HCT116 (cell line): ENCODE data around the gene MYLK4. TPM values are rescaled to one million over a fixed set of nuclear protein-coding genes. Genes with fewer than 3 reads are reported as not detected.

ENCODE experiments used
- ATAC-seq: fragments of 200-7000 bp; cut with Tn5 transposase; 2 replicates; pipeline ENCODE4 v1.9.1; 2020; ENCODE audit warnings: mild to moderate bottlenecking, moderate library complexity
- BruUV-seq: library from RNA; stranded (reverse); fragments of 400-500 nt; replicated peaks from 2 replicates; lab custom pipeline; 2021; lab: Mats Ljungman, UMichigan
- CTCF ChIA-PET: fragments of 300-600 bp; sonication (Branson Sonifier 250); formaldehyde crosslinking; loops from one replicate; lab custom pipeline; 2021; ENCODE audit warnings: antibody characterized with exemption; lab: Charles Lee
- POLR2A ChIA-PET: fragments of 300-600, 350-600 bp; sonication (Branson Sonifier 250); formaldehyde crosslinking; loops from one replicate; lab custom pipeline; 2021; ENCODE audit warnings: antibody characterized with exemption; lab: Charles Lee
- RAD21 ChIA-PET, 2 experiments: fragments of 300-600 bp; sonication (Branson Sonifier 250); formaldehyde crosslinking; loops; one replicate each; lab custom pipeline; 2023; ENCODE audit warnings: low total read pairs in 2 of 2; ENCODE audit not compliant: uncharacterized antibody in 2 of 2, unreplicated experiment in 2 of 2, low non-redundant PET in 1 of 2; lab: Charles Lee
- DNase-seq: peaks from one replicate; pipeline ENCODE4 v3.0.0-alpha.2; 2010; ENCODE audit warnings: low read depth, low spot score
- H2AFZ ChIP-seq: fragments of 200-600 bp; shearing (Covaris generic), sonication (generic); 2 replicates; pipeline ENCODE4 v1.6.1; 2017; ENCODE audit warnings: low read depth, mixed run types, mixed read lengths, antibody characterized with exemption, low read length; ENCODE audit not compliant: poor library complexity, severe bottlenecking
- H3K27ac ChIP-seq: 2 replicates; pipeline ENCODE4 v1.5.1; 2012; ENCODE audit warnings: low read depth, low read length
- H3K27me3 ChIP-seq: fragments of 200-600 bp; sonication (generic); 2 replicates; pipeline ENCODE4 v1.6.1; 2016; ENCODE audit warnings: mixed run types, low read length, mixed read lengths; ENCODE audit not compliant: insufficient read depth
- H3K36me3 ChIP-seq, 2 experiments: fragments of 200-500 bp in 1 of 2; fragments of 200-600 bp in 1 of 2; sonication (Bioruptor generic) in 1 of 2; sonication (generic) in 1 of 2; 2 replicates each; pipeline versions ENCODE4 v1.5.1 to v1.6.1; 2014 to 2016; ENCODE audit warnings: low read length in 2 of 2, inconsistent platforms in 1 of 2, mixed read lengths in 1 of 2, mixed run types in 1 of 2; ENCODE audit not compliant: insufficient read depth in 2 of 2, control insufficient read depth in 1 of 2
- H3K4me1 ChIP-seq, 2 experiments: fragments of 200-600 bp in 1 of 2; sonication (generic) in 1 of 2; 2 replicates each; pipeline versions ENCODE4 v1.5.1 to v1.6.1; 2012 to 2017; ENCODE audit warnings: low read length in 2 of 2, inconsistent platforms in 1 of 2, mild to moderate bottlenecking in 1 of 2, mixed read lengths in 1 of 2, mixed run types in 1 of 2, moderate library complexity in 1 of 2; ENCODE audit not compliant: insufficient read depth in 2 of 2, control insufficient read depth in 1 of 2
- H3K4me2 ChIP-seq: fragments of 200-600 bp; sonication (generic); 2 replicates; pipeline ENCODE4 v1.6.1; 2017; ENCODE audit warnings: mixed run types, low read length, mixed read lengths
- H3K4me3 ChIP-seq, 2 experiments: fragments of 200-600 bp in 1 of 2; sonication (generic) in 1 of 2; replicated peaks in 1 of 2; 2 replicates each; pipeline ENCODE4 v1.5.1; 2011 to 2016; ENCODE audit warnings: low read length in 2 of 2, control low read depth in 1 of 2, low read depth in 1 of 2, mild to moderate bottlenecking in 1 of 2, mixed read lengths in 1 of 2, mixed run types in 1 of 2
- H3K79me2 ChIP-seq: fragments of 200-600 bp; sonication (generic); 2 replicates; pipeline ENCODE4 v1.6.1; 2017; ENCODE audit warnings: mild to moderate bottlenecking, mixed run types, low read length, moderate library complexity, mixed read lengths; ENCODE audit not compliant: insufficient read depth
- H3K9ac ChIP-seq: fragments of 200-600 bp; sonication (generic); 2 replicates; pipeline ENCODE4 v1.6.1; 2016; ENCODE audit warnings: low read length, mixed read lengths
- H3K9me2 ChIP-seq: fragments of 200-600 bp; sonication (generic), shearing (Covaris generic); 2 replicates; pipeline ENCODE4 v1.6.1; 2017; ENCODE audit warnings: mixed run types, mild to moderate bottlenecking, moderate library complexity; ENCODE audit not compliant: insufficient read depth
- H3K9me3 ChIP-seq, 2 experiments: fragments of 200-500 bp in 1 of 2; fragments of 200-600 bp in 1 of 2; sonication (Bioruptor generic) in 1 of 2; sonication (generic) in 1 of 2; 2 replicates each; pipeline ENCODE4 v1.6.1; 2014 to 2017; ENCODE audit warnings: low read length in 2 of 2, mixed read lengths in 2 of 2, inconsistent platforms in 1 of 2, low read depth in 1 of 2, mild to moderate bottlenecking in 1 of 2, mixed run types in 1 of 2, moderate library complexity in 1 of 2; ENCODE audit not compliant: control insufficient read depth in 1 of 2, insufficient read depth in 1 of 2
- H4K20me1 ChIP-seq: fragments of 200-600 bp; sonication (generic), shearing (Covaris generic); 2 replicates; pipeline ENCODE4 v1.6.1; 2017; ENCODE audit warnings: mixed run types, mild to moderate bottlenecking, moderate library complexity; ENCODE audit not compliant: insufficient read depth
- ATF3 ChIP-seq: IDR thresholded peaks from 2 replicates; pipeline ENCODE4 v1.6.1; 2012
- CBX3 ChIP-seq: IDR thresholded peaks from 2 replicates; pipeline ENCODE4 v1.6.1; 2012; ENCODE audit warnings: low read depth
- CTCF ChIP-seq, 3 experiments: fragments of 200-600 bp in 1 of 3; sonication (generic) in 1 of 3; IDR thresholded peaks in 2 of 3; conservative IDR thresholded peaks in 1 of 3; 2 replicates each; pipeline ENCODE4 v1.5.1; 2012 to 2017; ENCODE audit warnings: low read depth in 2 of 3, low read length in 2 of 3, antibody characterized with exemption in 1 of 3, borderline replicate concordance in 1 of 3, control low read depth in 1 of 3, mild to moderate bottlenecking in 1 of 3, mixed read lengths in 1 of 3, mixed run types in 1 of 3, moderate library complexity in 1 of 3; ENCODE audit not compliant: insufficient read depth in 1 of 3
- EGR1 ChIP-seq: IDR thresholded peaks from 2 replicates; pipeline ENCODE4 v1.6.1; 2012; ENCODE audit warnings: low read depth
- ELF1 ChIP-seq: IDR thresholded peaks from 2 replicates; pipeline ENCODE4 v1.6.1; 2012; ENCODE audit warnings: low read depth, borderline replicate concordance
- EZH2phosphoT487 ChIP-seq: fragments of 200-600 bp; IDR thresholded peaks from 2 replicates; pipeline ENCODE4 v1.6.1; 2018; ENCODE audit warnings: antibody characterized with exemption, borderline replicate concordance
- FOSL1 ChIP-seq: IDR thresholded peaks from 2 replicates; pipeline ENCODE4 v1.6.1; 2012; ENCODE audit warnings: low read depth
- JUND ChIP-seq: IDR thresholded peaks from 2 replicates; pipeline ENCODE4 v1.6.1; 2012
- MAX ChIP-seq: IDR thresholded peaks from 2 replicates; pipeline ENCODE4 v1.6.1; 2012
- POLR2A ChIP-seq: IDR thresholded peaks from 2 replicates; pipeline ENCODE4 v1.7.0; 2011; ENCODE audit warnings: borderline replicate concordance; ENCODE audit not compliant: insufficient read depth, insufficient read length; ENCODE audit errors: extremely low read depth
- POLR2AphosphoS5 ChIP-seq: IDR thresholded peaks from 2 replicates; pipeline ENCODE4 v1.6.1; 2011; ENCODE audit warnings: mild to moderate bottlenecking, low read depth, low read length, moderate library complexity
- RAD21 ChIP-seq: IDR thresholded peaks from 2 replicates; pipeline ENCODE4 v1.6.1; 2012; ENCODE audit warnings: low read depth, mild to moderate bottlenecking
- SIN3A ChIP-seq: IDR thresholded peaks from 2 replicates; pipeline ENCODE4 v1.6.1; 2012; ENCODE audit warnings: low read depth
- SP1 ChIP-seq: IDR thresholded peaks from 2 replicates; pipeline ENCODE4 v1.6.1; 2012; ENCODE audit warnings: low read depth
- SRF ChIP-seq: IDR thresholded peaks from 2 replicates; pipeline ENCODE4 v1.6.1; 2012; ENCODE audit warnings: low read depth
- TCF7L2 ChIP-seq: IDR thresholded peaks from 2 replicates; pipeline ENCODE4 v1.7.0; 2011; ENCODE audit warnings: borderline replicate concordance, inconsistent platforms; ENCODE audit not compliant: insufficient read depth, insufficient read length; ENCODE audit errors: extremely low read depth
- YY1 ChIP-seq: IDR thresholded peaks from 2 replicates; pipeline ENCODE4 v1.6.1; 2011; ENCODE audit warnings: low read length, low read depth, moderate library complexity, mild to moderate bottlenecking; ENCODE audit not compliant: insufficient replicate concordance; ENCODE audit errors: extremely low read depth
- ZFX ChIP-seq: fragments of 450-650 bp; IDR thresholded peaks from 2 replicates; pipeline ENCODE4 v1.6.1; 2017
- ZNF274 ChIP-seq: fragments of 200-500 bp; sonication (Bioruptor generic); IDR thresholded peaks from 2 replicates; pipeline ENCODE4 v1.6.1; 2014; ENCODE audit warnings: mild to moderate bottlenecking, low read depth, low read length, inconsistent platforms
- intact Hi-C: fragments of 100-400 bp; cut with micrococcal nuclease; formaldehyde crosslinking; loops from 2 replicates; pipeline ENCODE4 v1.10.0; 2022
- total RNA-seq: library from RNA; stranded (reverse); gene quantifications from one replicate; pipeline ENCODE4 v1.2.1, GENCODE V29; 2021; ENCODE audit not compliant: unreplicated experiment
- TF ChIP-seq, protein P1 (sequence below): IDR thresholded peaks from 2 replicates; pipeline ENCODE4 v1.6.1; 2012; ENCODE audit warnings: low read depth

MYLK4 gene
- total RNA-seq, 1 experiment from 2014 or later: 0.27 TPM

DNA sequence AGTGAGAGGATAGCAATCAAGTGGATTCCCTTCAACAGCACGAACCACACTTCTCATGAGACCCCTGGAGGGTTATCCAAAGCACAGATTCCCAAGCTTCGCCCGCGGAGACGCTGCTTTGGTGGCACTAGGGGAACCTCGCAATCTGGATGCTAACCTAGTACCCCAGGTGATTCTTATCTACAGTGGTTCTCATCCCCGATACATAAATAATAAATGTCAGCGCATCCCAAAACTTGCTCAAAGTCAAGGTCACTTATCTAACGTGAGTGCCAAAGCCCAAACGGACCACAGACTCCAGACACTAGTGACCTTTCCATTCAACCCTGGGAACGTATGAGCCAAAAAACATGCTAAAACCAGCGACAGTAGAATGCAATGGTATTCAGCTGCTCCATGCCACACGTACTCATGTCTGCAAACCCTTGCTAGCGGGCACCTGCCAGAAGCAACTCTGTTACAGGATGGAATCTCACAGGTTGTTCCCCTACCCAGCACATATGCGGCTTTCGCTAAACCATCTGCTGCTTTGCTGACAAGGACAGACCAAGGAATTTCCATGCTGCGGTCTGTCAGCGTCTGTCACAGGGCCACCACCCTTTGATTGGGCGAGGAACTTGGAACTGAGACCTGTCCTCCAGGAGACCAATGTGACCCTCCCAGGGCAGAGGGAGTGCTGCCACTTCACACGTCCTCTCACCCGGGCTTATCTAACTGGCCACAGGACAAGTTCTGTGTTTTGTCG is 16.8 kb downstream of the MYLK4 start:
- Histone ChIP-seq H3K4me3 (no peak overlapping the region), H3K4me1 (peaks cover 5 to 11% of the 10 kb centered on the region in 2 experiments; a peak in 2 of 4 replicates), H3K27ac (no peak overlapping the region), H3K9ac (no peak overlapping the region), H3K9me2 (no peaks in the 10 kb centered on the region), H3K79me2 (no peaks in the 10 kb centered on the region), H3K4me2 (no peak overlapping the region), H3K36me3 (no peaks in the 10 kb centered on the region), H3K27me3 (no peaks in the 10 kb centered on the region), H4K20me1 (no peaks in the 10 kb centered on the region), H3K9me3 (no peaks in the 10 kb centered on the region), H2AFZ (no peak overlapping the region)
- BruUV-seq: no TSS peak
- intact Hi-C loops: no loop called here
- ATAC-seq (no peak), DNase-seq (no peak)
- TF ChIP-seq EGR1 (no peak), ELF1 (no peak), SP1 (no peak), ZFX (no peak), CBX3 (no peak), YY1 (no peak), SRF (no peak), SIN3A (no peak), POLR2A (no peak), EZH2phosphoT487 (no peak), ATF3 (no peak), MAX (no peak), POLR2AphosphoS5 (no peak), RAD21 (no peak), ZNF274 (no peak), CTCF (IDR thresholded peaks at IDR 0.05 in 2 of 3, conservative IDR thresholded peaks at IDR 0.05 in 1 of 3; ENCODE audit: borderline replicate concordance in 1 of 3, insufficient read depth in 1 of 3, low read depth in 2 of 3, low read length in 2 of 3) (no peak), FOSL1 (no peak), TCF7L2 (no peak), JUND (no peak)
- TF ChIP-seq, protein P1, sequence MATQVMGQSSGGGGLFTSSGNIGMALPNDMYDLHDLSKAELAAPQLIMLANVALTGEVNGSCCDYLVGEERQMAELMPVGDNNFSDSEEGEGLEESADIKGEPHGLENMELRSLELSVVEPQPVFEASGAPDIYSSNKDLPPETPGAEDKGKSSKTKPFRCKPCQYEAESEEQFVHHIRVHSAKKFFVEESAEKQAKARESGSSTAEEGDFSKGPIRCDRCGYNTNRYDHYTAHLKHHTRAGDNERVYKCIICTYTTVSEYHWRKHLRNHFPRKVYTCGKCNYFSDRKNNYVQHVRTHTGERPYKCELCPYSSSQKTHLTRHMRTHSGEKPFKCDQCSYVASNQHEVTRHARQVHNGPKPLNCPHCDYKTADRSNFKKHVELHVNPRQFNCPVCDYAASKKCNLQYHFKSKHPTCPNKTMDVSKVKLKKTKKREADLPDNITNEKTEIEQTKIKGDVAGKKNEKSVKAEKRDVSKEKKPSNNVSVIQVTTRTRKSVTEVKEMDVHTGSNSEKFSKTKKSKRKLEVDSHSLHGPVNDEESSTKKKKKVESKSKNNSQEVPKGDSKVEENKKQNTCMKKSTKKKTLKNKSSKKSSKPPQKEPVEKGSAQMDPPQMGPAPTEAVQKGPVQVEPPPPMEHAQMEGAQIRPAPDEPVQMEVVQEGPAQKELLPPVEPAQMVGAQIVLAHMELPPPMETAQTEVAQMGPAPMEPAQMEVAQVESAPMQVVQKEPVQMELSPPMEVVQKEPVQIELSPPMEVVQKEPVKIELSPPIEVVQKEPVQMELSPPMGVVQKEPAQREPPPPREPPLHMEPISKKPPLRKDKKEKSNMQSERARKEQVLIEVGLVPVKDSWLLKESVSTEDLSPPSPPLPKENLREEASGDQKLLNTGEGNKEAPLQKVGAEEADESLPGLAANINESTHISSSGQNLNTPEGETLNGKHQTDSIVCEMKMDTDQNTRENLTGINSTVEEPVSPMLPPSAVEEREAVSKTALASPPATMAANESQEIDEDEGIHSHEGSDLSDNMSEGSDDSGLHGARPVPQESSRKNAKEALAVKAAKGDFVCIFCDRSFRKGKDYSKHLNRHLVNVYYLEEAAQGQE: no peak
- RAD21 ChIA-PET: no interaction called here
- CTCF ChIA-PET: no interaction called here
- POLR2A ChIA-PET: no interaction called here
